Measurements from ENCODE around the gene FOXS1. TPM values are rescaled to one million over a fixed set of nuclear protein-coding genes. Genes with fewer than 3 reads are reported as not detected.

The FOXS1 gene
- total and polyA plus RNA-seq, 2 experiments from 2014 or later = 0.26 TPM; not detected in 1

- TF ChIP-seq CTCF (conservative IDR thresholded peaks at IDR 0.05; ENCODE audit: low read depth in 2 of 2) = no peak
- TF ChIP-seq REST (IDR thresholded peaks at IDR 0.05; ENCODE audit: unreplicated experiment) = no peak
- no peak for TF ChIP-seq POLR2AphosphoS5 (IDR thresholded peaks at IDR 0.05; ENCODE audit: low read depth)
- no peak for TF ChIP-seq ZNF114 (CRISPR knock-in tag; IDR thresholded peaks at IDR 0.05)
- no peak for TF ChIP-seq EZH2phosphoT487 (IDR thresholded peaks at IDR 0.05; ENCODE audit: unreplicated experiment)
Observed at GRCh38 chr20:31821427-31821826, 24.0 kb downstream of the FOXS1 start (continued).

GRCh38 chr20:31820228-31820627 is 25.2 kb downstream of the FOXS1 start:
- ATAC-seq (no peak), DNase-seq (ENCODE audit: low spot score) (no peak)
- no peak overlapping the region for H3K4me3 Mint-ChIP-seq
- no peaks in the 10 kb centered on the region for H3K9me3 Mint-ChIP-seq
- Histone ChIP-seq H3K4me2 (no peak overlapping the region), H3K27ac (ENCODE audit: low read depth) (no peak overlapping the region), H2AFZ (no peak overlapping the region), H3K4me1 (ENCODE audit: insufficient read depth) (peaks cover 12% of the 10 kb centered on the region), H3K4me3 (no peak overlapping the region), H3K36me3 (ENCODE audit: insufficient read depth) (no peaks in the 10 kb centered on the region), H3K27me3 (ENCODE audit: insufficient read depth) (no peaks in the 10 kb centered on the region), H3F3A (replicated peaks; ENCODE audit: low read depth) (0 out of 2 replicates have a peak, but pooled peaks cover 6% of the 10 kb centered on the region), H3K9me2 (ENCODE audit: insufficient read depth) (no peaks in the 10 kb centered on the region), H4K20me1 (replicated peaks; ENCODE audit: insufficient read depth) (no peaks in the 10 kb centered on the region; the same call in 1 of the 2 replicates), H3K79me2 (replicated peaks; ENCODE audit: insufficient read depth) (no peaks in the 10 kb centered on the region)
- TF ChIP-seq CREB1 (CRISPR knock-in tag; IDR thresholded peaks at IDR 0.05; ENCODE audit: low read depth) (no peak), STAT1 (IDR thresholded peaks at IDR 0.05; ENCODE audit: unreplicated experiment) (no peak), CTCF (conservative IDR thresholded peaks at IDR 0.05; ENCODE audit: low read depth in 2 of 2) (no peak), EZH2phosphoT487 (IDR thresholded peaks at IDR 0.05; ENCODE audit: unreplicated experiment) (no peak), NANOG (IDR thresholded peaks at IDR 0.05; ENCODE audit: borderline replicate concordance) (no peak), EZH2 (IDR thresholded peaks at IDR 0.05; ENCODE audit: low read depth, unreplicated experiment) (no peak)
- H3K27ac Mint-ChIP-seq = no peak overlapping the region
- H3K36me3 Mint-ChIP-seq (ENCODE audit: low read depth) = no peaks in the 10 kb centered on the region
- H3K4me1 Mint-ChIP-seq = peaks cover 8% of the 10 kb centered on the region
- peaks cover 14% of the 10 kb centered on the region for H3K27me3 Mint-ChIP-seq (ENCODE audit: insufficient read depth, low read depth, poor library complexity)
